ENCODE data around the gene ERC2. TPM values are rescaled to one million over a fixed set of nuclear protein-coding genes. Genes with fewer than 3 reads are reported as not detected.

Gene ERC2
- total RNA-seq, 1 donor from 2014 or later = 0.99 TPM

DNA sequence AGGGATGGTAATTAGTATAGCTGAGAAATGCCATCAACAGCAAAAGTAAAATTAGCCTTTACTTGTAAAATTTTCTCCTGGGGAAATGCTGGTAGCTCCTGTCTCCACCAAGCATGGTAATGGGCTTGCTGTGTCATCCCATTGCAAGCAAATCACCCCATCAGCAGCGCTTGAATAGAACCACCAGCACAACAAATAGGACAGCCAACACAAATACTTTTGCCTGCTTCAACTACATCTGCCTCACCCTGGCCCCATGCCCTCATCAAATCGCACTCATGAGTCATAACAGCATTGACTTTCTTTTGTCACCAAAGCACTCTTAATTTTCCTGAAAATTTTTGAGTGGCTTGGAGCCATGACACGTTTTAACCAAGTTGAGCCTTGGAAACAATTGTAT is 52.6 kb downstream of the ERC2 start:
- Histone ChIP-seq H3K27me3 (ENCODE audit: low read depth) (no peaks in the 10 kb centered on the region), H3K9me3 (replicated peaks) (no peaks in the 10 kb centered on the region), H3K4me1 (no peaks in the 10 kb centered on the region), H3K36me3 (no peaks in the 10 kb centered on the region), H3K27ac (replicated peaks) (no peak overlapping the region), H3K4me3 (no peak overlapping the region)
- DNase-seq = no peak
- intact Hi-C loops (cut with micrococcal nuclease) = no loop called here
- TF ChIP-seq, protein P1, sequence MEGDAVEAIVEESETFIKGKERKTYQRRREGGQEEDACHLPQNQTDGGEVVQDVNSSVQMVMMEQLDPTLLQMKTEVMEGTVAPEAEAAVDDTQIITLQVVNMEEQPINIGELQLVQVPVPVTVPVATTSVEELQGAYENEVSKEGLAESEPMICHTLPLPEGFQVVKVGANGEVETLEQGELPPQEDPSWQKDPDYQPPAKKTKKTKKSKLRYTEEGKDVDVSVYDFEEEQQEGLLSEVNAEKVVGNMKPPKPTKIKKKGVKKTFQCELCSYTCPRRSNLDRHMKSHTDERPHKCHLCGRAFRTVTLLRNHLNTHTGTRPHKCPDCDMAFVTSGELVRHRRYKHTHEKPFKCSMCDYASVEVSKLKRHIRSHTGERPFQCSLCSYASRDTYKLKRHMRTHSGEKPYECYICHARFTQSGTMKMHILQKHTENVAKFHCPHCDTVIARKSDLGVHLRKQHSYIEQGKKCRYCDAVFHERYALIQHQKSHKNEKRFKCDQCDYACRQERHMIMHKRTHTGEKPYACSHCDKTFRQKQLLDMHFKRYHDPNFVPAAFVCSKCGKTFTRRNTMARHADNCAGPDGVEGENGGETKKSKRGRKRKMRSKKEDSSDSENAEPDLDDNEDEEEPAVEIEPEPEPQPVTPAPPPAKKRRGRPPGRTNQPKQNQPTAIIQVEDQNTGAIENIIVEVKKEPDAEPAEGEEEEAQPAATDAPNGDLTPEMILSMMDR (IDR thresholded peaks at IDR 0.05; ENCODE audit: borderline replicate concordance) = no peak

DNA sequence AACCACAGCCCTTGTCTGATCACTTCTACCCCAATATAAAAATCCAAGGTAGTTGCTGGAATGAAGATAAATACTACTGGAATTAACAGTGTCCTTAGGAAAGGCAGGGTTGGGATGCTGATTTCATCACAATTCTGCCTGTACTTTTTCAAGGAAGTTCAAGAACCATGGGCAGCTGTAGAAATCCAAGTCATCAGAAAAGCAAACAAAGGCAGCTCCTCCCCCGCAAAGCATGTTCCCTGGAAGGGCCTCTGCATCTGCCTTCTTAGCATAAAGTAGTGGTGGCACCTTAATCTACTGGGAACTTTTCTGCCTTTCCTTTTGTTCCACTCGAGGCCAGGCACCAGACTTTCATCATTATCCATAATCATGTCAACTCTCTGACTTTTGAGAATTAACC is 54.4 kb downstream of the ERC2 start:
- Histone ChIP-seq H3K27me3 (ENCODE audit: low read depth) (no peaks in the 10 kb centered on the region), H3K36me3 (no peaks in the 10 kb centered on the region), H3K4me1 (no peaks in the 10 kb centered on the region), H3K9me3 (replicated peaks) (no peaks in the 10 kb centered on the region), H3K4me3 (no peak overlapping the region), H3K27ac (replicated peaks) (no peak overlapping the region)
- DNase-seq = no peak
- intact Hi-C loops (cut with micrococcal nuclease) = no loop called here
- TF ChIP-seq, protein P1 (IDR thresholded peaks at IDR 0.05; ENCODE audit: borderline replicate concordance) = no peak

DNA sequence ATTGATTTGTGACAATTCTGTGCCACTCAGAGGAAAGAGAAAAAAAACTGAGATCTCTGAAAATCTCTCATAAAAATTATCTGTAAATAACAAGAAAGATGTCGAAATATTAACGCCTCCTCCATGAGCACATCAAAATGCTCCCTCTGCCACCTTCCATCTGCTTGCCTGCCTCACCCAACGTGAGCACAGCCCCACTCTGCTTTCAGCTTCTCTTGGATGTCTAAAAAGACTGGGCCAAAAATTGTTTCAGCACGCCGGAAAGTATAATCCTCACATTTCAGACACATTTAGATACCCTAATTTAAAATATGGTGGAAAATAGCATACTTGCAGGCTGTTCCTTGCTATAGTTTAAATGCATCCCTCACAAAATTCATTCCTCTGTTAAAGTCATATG is 57.1 kb downstream of the ERC2 start:
- H3K4me1 ChIP-seq = no peaks in the 10 kb centered on the region
- no peak overlapping the region for H3K27ac ChIP-seq (replicated peaks)
- intact Hi-C loops (cut with micrococcal nuclease) = no loop called here
- no peak for DNase-seq
- no peaks in the 10 kb centered on the region for H3K27me3 ChIP-seq (ENCODE audit: low read depth)
- H3K9me3 ChIP-seq (replicated peaks) = no peaks in the 10 kb centered on the region
- TF ChIP-seq, protein P1 (IDR thresholded peaks at IDR 0.05; ENCODE audit: borderline replicate concordance) = no peak
- no peak overlapping the region for H3K4me3 ChIP-seq
- no peaks in the 10 kb centered on the region for H3K36me3 ChIP-seq

DNA sequence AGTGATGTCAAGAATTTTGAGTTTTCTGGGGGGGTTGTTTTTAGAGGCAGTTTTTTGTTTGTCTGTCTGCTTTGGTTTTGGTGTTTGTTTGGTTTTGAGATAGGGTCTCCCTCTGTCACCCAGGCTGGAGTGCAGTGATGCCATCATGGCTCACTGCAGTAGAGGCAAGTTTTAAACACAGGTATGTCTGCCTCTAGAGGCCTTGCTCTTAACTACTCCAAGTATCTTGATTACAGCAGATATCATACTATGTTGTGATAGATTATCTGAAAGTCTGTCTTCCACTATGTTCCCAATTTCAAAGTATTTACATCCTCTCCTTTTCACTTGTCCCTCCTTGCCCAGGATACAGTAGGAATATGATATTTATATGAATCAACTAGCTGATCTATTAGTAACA is 57.7 kb downstream of the ERC2 start:
- Histone ChIP-seq H3K9me3 (replicated peaks) (no peaks in the 10 kb centered on the region), H3K36me3 (no peaks in the 10 kb centered on the region), H3K4me1 (no peaks in the 10 kb centered on the region), H3K27me3 (ENCODE audit: low read depth) (no peaks in the 10 kb centered on the region), H3K4me3 (no peak overlapping the region), H3K27ac (replicated peaks) (no peak overlapping the region)
- TF ChIP-seq, protein P1 (IDR thresholded peaks at IDR 0.05; ENCODE audit: borderline replicate concordance) = no peak
- DNase-seq = no peak
- intact Hi-C loops (cut with micrococcal nuclease) = no loop called here

DNA sequence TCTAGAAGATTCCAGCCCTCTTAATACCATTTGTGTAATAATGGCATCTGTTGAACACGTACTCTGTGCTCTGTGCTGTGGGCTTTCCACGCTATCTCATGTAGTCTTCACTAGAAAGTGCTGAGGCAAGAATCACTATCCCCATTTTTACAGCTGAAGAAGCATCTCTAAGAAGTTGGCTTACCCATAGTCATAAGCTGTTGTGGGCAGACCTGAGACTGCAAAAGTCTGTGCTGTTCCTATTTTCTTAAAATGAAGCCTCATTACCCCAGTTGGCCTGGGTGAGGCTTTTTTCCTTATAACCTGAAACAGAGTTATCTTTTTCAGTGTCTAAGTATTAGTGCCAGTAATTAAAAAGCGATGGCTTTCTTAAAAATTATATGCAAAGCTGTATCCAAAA is 58.5 kb downstream of the ERC2 start:
- intact Hi-C loops (cut with micrococcal nuclease) = no loop called here
- no peak overlapping the region for H3K27ac ChIP-seq (replicated peaks)
- DNase-seq = no peak
- H3K9me3 ChIP-seq (replicated peaks) = no peaks in the 10 kb centered on the region
- H3K27me3 ChIP-seq (ENCODE audit: low read depth) = no peaks in the 10 kb centered on the region
- H3K4me3 ChIP-seq = no peak overlapping the region
- TF ChIP-seq, protein P1 (IDR thresholded peaks at IDR 0.05; ENCODE audit: borderline replicate concordance) = no peak
- no peaks in the 10 kb centered on the region for H3K4me1 ChIP-seq
- no peaks in the 10 kb centered on the region for H3K36me3 ChIP-seq

DNA sequence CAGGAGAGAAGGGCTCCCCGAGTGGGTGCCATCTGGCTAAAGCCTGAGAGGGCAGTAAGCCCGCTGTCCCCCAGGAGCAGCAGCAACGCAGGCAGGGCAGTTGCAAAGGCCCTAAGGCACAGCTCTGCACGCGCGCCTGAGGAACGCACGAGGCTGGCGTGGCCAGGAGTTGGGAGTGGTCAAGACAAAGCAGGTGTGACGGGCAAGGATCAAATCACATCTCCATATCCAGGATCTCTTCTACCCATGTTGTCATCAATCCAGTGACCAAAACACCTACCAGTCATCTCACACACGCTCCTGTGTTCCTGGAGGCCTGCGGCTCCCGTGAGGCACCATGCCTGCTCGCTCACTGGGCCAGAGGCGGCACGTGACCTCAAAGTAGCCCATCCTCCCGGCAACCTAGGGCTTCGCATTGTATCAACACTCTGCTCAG is 59.5 kb downstream of the ERC2 start:
- no peak for DNase-seq
- no peaks in the 10 kb centered on the region for H3K4me1 ChIP-seq
- no peaks in the 10 kb centered on the region for H3K36me3 ChIP-seq
- H3K4me3 ChIP-seq = no peak overlapping the region
- H3K27me3 ChIP-seq (ENCODE audit: low read depth) = peaks cover under 1% of the 10 kb centered on the region
- TF ChIP-seq, protein P1 (IDR thresholded peaks at IDR 0.05; ENCODE audit: borderline replicate concordance) = no peak
- no peak overlapping the region for H3K27ac ChIP-seq (replicated peaks)
- intact Hi-C loops (cut with micrococcal nuclease) = no loop called here
- no peaks in the 10 kb centered on the region for H3K9me3 ChIP-seq (replicated peaks)
